Ovary (tissue), 9 donors: ENCODE results near the gene RIPOR1. TPM values are rescaled to one million over a fixed set of nuclear protein-coding genes. Genes with fewer than 3 reads are reported as not detected.

Experiments used
- DNase-seq, 5 donors: peaks; one replicate each; pipeline ENCODE4 v3.0.0-alpha.2; 2019 to 2020
- H3K27ac ChIP-seq, 2 donors: fragments of 200-600 bp; one replicate each; pipeline versions ENCODE4 v1.5.1 to v1.8.0; 2019 to 2022
- H3K27me3 ChIP-seq: fragments of 200-600 bp; one replicate; pipeline ENCODE4 v1.8.0; 2022
- H3K36me3 ChIP-seq: fragments of 200-600 bp; sonication (generic); one replicate; pipeline ENCODE4 v1.5.1; 2019
- H3K4me1 ChIP-seq: one replicate; pipeline ENCODE4 v1.8.1; 2013; ENCODE audit warnings: mild to moderate bottlenecking, moderate library complexity; ENCODE audit not compliant: insufficient read depth
- H3K4me3 ChIP-seq: fragments of 200-600 bp; sonication (generic); one replicate; pipeline ENCODE4 v1.5.1; 2017
- H3K9me3 ChIP-seq, 2 donors: fragments of 200-600 bp in 1 of 2; sonication (generic) in 1 of 2; one replicate each; pipeline versions ENCODE4 v1.5.1 to v1.8.1; 2013 to 2019; ENCODE audit warnings: mild to moderate bottlenecking in 1 of 2, moderate library complexity in 1 of 2
- CTCF ChIP-seq, 3 donors: fragments of 450-650 bp in 2 of 3; fragments of 200-600 bp in 1 of 3; IDR thresholded peaks; one replicate each; pipeline versions ENCODE4 v1.5.1 to v1.8.0; 2016 to 2022; ENCODE audit warnings: antibody characterized with exemption in 3 of 3, mild to moderate bottlenecking in 1 of 3
- EP300 ChIP-seq: sonication (generic); formaldehyde crosslinking; IDR thresholded peaks from one replicate; pipeline ENCODE4 v1.6.1; 2017; ENCODE audit warnings: antibody characterized with exemption
- POLR2A ChIP-seq: fragments of 450-650 bp; IDR thresholded peaks from one replicate; pipeline ENCODE4 v1.6.1; 2017; ENCODE audit warnings: antibody characterized with exemption, mild to moderate bottlenecking, moderate library complexity
- WGBS, 3 donors: extraction: QIAGEN DNeasy Blood & Tissue Kit in 1 of 3; methylation state at CpG; one replicate each; pipeline versions ENCODE4 v1.1.5 to v1.1.7; 2013 to 2017; 5-methylcytosine and 5-hydroxymethylcytosine counted together
- intact Hi-C, 4 donors: fragments of 100-400 bp; cut with DNase I; formaldehyde crosslinking; loops; one replicate each; pipeline versions ENCODE4 v1.11.0 to v1.15.1; 2022 to 2023
- polyA plus RNA-seq, 2 donors: library from polyadenylated mRNA; stranded (reverse); fragments of 200-250 nt in 1 of 2; fragments of 350-450 nt in 1 of 2; fragmentation: Illumina TruSeq in 1 of 2; extraction: RNeasy Lipid Tissue Mini Kit (QIAGEN cat#74804) in 1 of 2; gene quantifications; one replicate each; pipeline ENCODE4 v1.2.3, GENCODE V29; 2013 to 2014
- total RNA-seq, 7 donors: library from RNA; depleted of rRNA in 2 of 7; stranded (reverse); fragments of >200 nt in 2 of 7; fragmentation: NEBNext Ultra II Directional in 3 of 7; extraction: Animal tissue kit (Norgen Biotek cat#: 25700) in 3 of 7; gene quantifications; one replicate each; pipeline versions ENCODE4 v1.1.0 to v1.2.4, GENCODE V29; 2016 to 2023
- donor health status: DM: no; HTN: no; CAD: no; lungs with moderate emphysema.
- donor health status: DM: no; HTN: no; CAD: no.
- donor health status: Bipolar disorder and iron deficiency.
- donor health status: DM: yes; HTN: yes; CAD: no.
- donor health status: DM: no; HTN: no; CAD: no.
- donor health status: DM: yes; HTN: yes; CAD: no.

Gene RIPOR1
- total and polyA plus RNA-seq, 9 donors = 22.3 to 96.3 (median 70.4) TPM

GRCh38 chr16:67517155-67517445 lies 11.5 kb upstream of the RIPOR1 start:
- Histone ChIP-seq H3K4me1 (no peaks in the 10 kb centered on the region), H3K36me3 (no peaks in the 10 kb centered on the region), H3K27me3 (no peaks in the 10 kb centered on the region), H3K27ac (no peak overlapping the region), H3K9me3 (no peaks in the 10 kb centered on the region), H3K4me3 (no peak overlapping the region)
- DNase-seq = no peak
- 71 to 91% (median 76%) methylated on average over 3 of the region's 3 CpGs for WGBS, 3 donors
- no peak for TF ChIP-seq POLR2A
- no peak for TF ChIP-seq EP300
- TF ChIP-seq CTCF (IDR thresholded peaks at IDR 0.05) = no peak
- intact Hi-C loops = loop anchor here in 1 of 4 donors (5.0 kb wide), 1 partner anchor 35 kb away; the partner anchor contains the start of genes AGRP and ATP6V0D1

GRCh38 chr16:67517661-67518423 lies 10.8 kb upstream of the RIPOR1 start:
- no peaks in the 10 kb centered on the region for H3K9me3 ChIP-seq
- intact Hi-C loops = loop anchor here in 1 of 4 donors (5.0 kb wide), 1 partner anchor 36 kb away; the partner anchor contains the start of genes AGRP and ATP6V0D1
- 62 to 67% (median 64%) methylated on average over 11 of the region's 11 CpGs for WGBS, 3 donors
- DNase-seq = no peak
- no peaks in the 10 kb centered on the region for H3K27me3 ChIP-seq
- TF ChIP-seq POLR2A = no peak
- no peak for TF ChIP-seq EP300
- no peak for TF ChIP-seq CTCF (IDR thresholded peaks at IDR 0.05)
- H3K27ac ChIP-seq = no peak overlapping the region
- no peaks in the 10 kb centered on the region for H3K36me3 ChIP-seq
- H3K4me3 ChIP-seq = no peak overlapping the region
- H3K4me1 ChIP-seq = no peaks in the 10 kb centered on the region

GRCh38 chr16:67518676-67519075 lies 10.0 kb upstream of the RIPOR1 start:
- Histone ChIP-seq H3K27ac (no peak overlapping the region), H3K9me3 (no peaks in the 10 kb centered on the region), H3K4me1 (no peaks in the 10 kb centered on the region), H3K4me3 (no peak overlapping the region), H3K27me3 (no peaks in the 10 kb centered on the region), H3K36me3 (no peaks in the 10 kb centered on the region)
- no peak for DNase-seq
- TF ChIP-seq EP300 = no peak
- no peak for TF ChIP-seq CTCF (IDR thresholded peaks at IDR 0.05)
- TF ChIP-seq POLR2A = no peak
- intact Hi-C loops = loop anchor here in 1 of 4 donors (5.0 kb wide), 1 partner anchor 36 kb away; the partner anchor contains the start of genes AGRP and ATP6V0D1
- 82 to 90% (median 84%) methylated on average over 8 of the region's 8 CpGs for WGBS, 3 donors

- intact Hi-C loops = loop anchor here in 1 of 4 donors (5.0 kb wide), 1 partner anchor 37 kb away; the partner anchor contains the start of genes AGRP and ATP6V0D1
- WGBS, 3 donors = 53 to 58% (median 55%) methylated on average over 4 of the region's 4 CpGs
- Histone ChIP-seq H3K4me3 (no peak overlapping the region), H3K36me3 (no peaks in the 10 kb centered on the region), H3K9me3 (no peaks in the 10 kb centered on the region), H3K27me3 (no peaks in the 10 kb centered on the region), H3K27ac (no peak overlapping the region), H3K4me1 (no peaks in the 10 kb centered on the region)
- TF ChIP-seq POLR2A (no peak), EP300 (no peak), CTCF (IDR thresholded peaks at IDR 0.05) (no peak)
- no peak for DNase-seq
Observed at GRCh38 chr16:67519242-67519641, 9.4 kb upstream of the RIPOR1 start.
